ENCODE data around the gene FAM169A.

Gene FAM169A

GRCh38 chr5:74877624-74878304, 11.6 kb upstream of the FAM169A start:
- Histone ChIP-seq H3K27ac (ENCODE audit: low read depth, low read length, poor library complexity, severe bottlenecking) (no peak overlapping the region), H3K9me3 (ENCODE audit: low read length) (no peaks in the 10 kb centered on the region), H2AFZ (ENCODE audit: low read length) (no peak overlapping the region), H4K20me1 (ENCODE audit: insufficient read depth, low read length) (no peaks in the 10 kb centered on the region), H3K79me2 (ENCODE audit: insufficient read depth, low read length) (no peaks in the 10 kb centered on the region), H3K4me2 (ENCODE audit: low read length) (no peak overlapping the region), H3K9me2 (ENCODE audit: low read depth, low read length) (no peaks in the 10 kb centered on the region), H3K4me1 (ENCODE audit: insufficient read depth, low read length, severe bottlenecking) (no peaks in the 10 kb centered on the region), H3K9ac (ENCODE audit: low read length) (no peak overlapping the region), H3K36me3 (ENCODE audit: insufficient read depth, low read length) (no peaks in the 10 kb centered on the region), H3K4me3 (ENCODE audit: low read depth, low read length, poor library complexity, severe bottlenecking) (no peak overlapping the region), H3K27me3 (ENCODE audit: insufficient read depth, low read length) (no peaks in the 10 kb centered on the region), H3F3A (ENCODE audit: insufficient read depth, low read length) (no peaks in the 10 kb centered on the region)
- TF ChIP-seq CTCF (IDR thresholded peaks at IDR 0.05; ENCODE audit: low read length) = no peak
- no peak for TF ChIP-seq EZH2 (IDR thresholded peaks at IDR 0.05; ENCODE audit: borderline replicate concordance, low read length)

- Histone ChIP-seq H3K9me2 (ENCODE audit: low read depth, low read length) (no peaks in the 10 kb centered on the region), H3K4me2 (ENCODE audit: low read length) (no peak overlapping the region), H3K27ac (ENCODE audit: low read depth, low read length, poor library complexity, severe bottlenecking) (no peak overlapping the region), H2AFZ (ENCODE audit: low read length) (no peak overlapping the region), H3K4me3 (ENCODE audit: low read depth, low read length, poor library complexity, severe bottlenecking) (no peak overlapping the region), H3K36me3 (ENCODE audit: insufficient read depth, low read length) (no peaks in the 10 kb centered on the region), H3K27me3 (ENCODE audit: insufficient read depth, low read length) (no peaks in the 10 kb centered on the region), H4K20me1 (ENCODE audit: insufficient read depth, low read length) (no peaks in the 10 kb centered on the region), H3F3A (ENCODE audit: insufficient read depth, low read length) (no peaks in the 10 kb centered on the region), H3K79me2 (ENCODE audit: insufficient read depth, low read length) (no peaks in the 10 kb centered on the region), H3K4me1 (ENCODE audit: insufficient read depth, low read length, severe bottlenecking) (no peaks in the 10 kb centered on the region), H3K9ac (ENCODE audit: low read length) (no peak overlapping the region), H3K9me3 (ENCODE audit: low read length) (no peaks in the 10 kb centered on the region)
- no peak for TF ChIP-seq CTCF (IDR thresholded peaks at IDR 0.05; ENCODE audit: low read length)
Measured at GRCh38 chr5:74875994-74876791, 10.0 kb upstream of the FAM169A start.

DNA sequence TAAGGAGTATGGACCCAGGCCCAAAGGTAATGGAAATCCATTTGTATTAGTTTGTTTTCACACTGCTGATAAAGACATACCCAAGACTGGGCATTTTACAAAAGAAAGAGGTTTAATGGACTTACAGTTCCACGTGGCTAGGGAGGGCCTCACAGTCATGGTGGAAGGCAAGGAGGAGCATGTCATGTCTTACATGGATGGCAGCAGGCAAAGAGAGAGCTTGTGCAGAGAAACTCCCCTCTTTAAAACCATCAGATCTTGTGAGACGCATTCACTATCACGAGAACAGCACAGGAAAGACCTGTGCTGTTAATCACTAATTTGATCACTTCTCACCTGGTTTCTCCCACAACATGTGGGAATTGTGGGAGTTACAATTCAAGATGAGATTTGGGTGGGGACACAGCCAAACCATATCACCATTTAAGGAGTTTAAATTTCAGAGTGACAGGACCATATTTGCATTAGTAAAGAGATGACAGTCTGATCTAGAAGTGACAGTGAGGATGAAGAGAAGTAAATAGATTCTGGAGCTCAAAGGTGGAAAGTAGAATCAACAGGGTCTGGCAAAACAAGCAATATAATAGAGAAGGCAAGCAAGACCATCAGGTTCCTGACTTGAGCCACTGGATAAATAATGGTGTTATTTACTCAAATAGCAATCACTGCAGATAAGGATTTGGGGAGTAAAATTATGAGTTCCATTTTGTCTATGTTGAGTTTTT, 7.5 kb upstream of the FAM169A start:
- Histone ChIP-seq H3K4me1 (ENCODE audit: insufficient read depth, low read length, severe bottlenecking) (no peaks in the 10 kb centered on the region), H3K27ac (ENCODE audit: low read depth, low read length, poor library complexity, severe bottlenecking) (no peak overlapping the region), H4K20me1 (ENCODE audit: insufficient read depth, low read length) (no peaks in the 10 kb centered on the region), H3K4me3 (ENCODE audit: low read depth, low read length, poor library complexity, severe bottlenecking) (no peak overlapping the region), H3K79me2 (ENCODE audit: insufficient read depth, low read length) (no peaks in the 10 kb centered on the region), H3K9me3 (ENCODE audit: low read length) (no peaks in the 10 kb centered on the region), H3K27me3 (ENCODE audit: insufficient read depth, low read length) (no peaks in the 10 kb centered on the region), H3K36me3 (ENCODE audit: insufficient read depth, low read length) (no peaks in the 10 kb centered on the region), H2AFZ (ENCODE audit: low read length) (no peak overlapping the region), H3F3A (ENCODE audit: insufficient read depth, low read length) (no peaks in the 10 kb centered on the region), H3K9me2 (ENCODE audit: low read depth, low read length) (no peaks in the 10 kb centered on the region), H3K4me2 (ENCODE audit: low read length) (no peak overlapping the region), H3K9ac (ENCODE audit: low read length) (no peak overlapping the region)
- no peak for TF ChIP-seq EZH2 (IDR thresholded peaks at IDR 0.05; ENCODE audit: borderline replicate concordance, low read length)
- no peak for TF ChIP-seq CTCF (IDR thresholded peaks at IDR 0.05; ENCODE audit: low read length)

All from OCI-LY1 (cell line).